H1 (cell line): ENCODE data around the gene CCL17. TPM values are rescaled to one million over a fixed set of nuclear protein-coding genes. Genes with fewer than 3 reads are reported as not detected.

Source experiments
- ATF3 ChIP-seq: IDR thresholded peaks from 2 replicates; pipeline ENCODE4 v1.6.1; 2011; ENCODE audit warnings: low read depth, mild to moderate bottlenecking, low read length; ENCODE audit not compliant: insufficient read depth
- BCL11A ChIP-seq, 2 experiments: IDR thresholded peaks; one replicate each; pipeline ENCODE4 v1.6.1; 2011; ENCODE audit warnings: low read depth in 2 of 2, low read length in 2 of 2, mild to moderate bottlenecking in 2 of 2
- CREB1 ChIP-seq: IDR thresholded peaks from 2 replicates; pipeline ENCODE4 v1.6.1; 2012; ENCODE audit warnings: inconsistent platforms
- E2F6 ChIP-seq: IDR thresholded peaks from 2 replicates; pipeline ENCODE4 v1.6.1; 2012; ENCODE audit warnings: inconsistent platforms
- PHF8 ChIP-seq: fragments of 200-600 bp; sonication (generic); conservative IDR thresholded peaks from 2 replicates; pipeline ENCODE4 v1.7.1; 2012; ENCODE audit warnings: low read depth, mild to moderate bottlenecking, inconsistent platforms, low read length, moderate library complexity
- POLR2AphosphoS5 ChIP-seq: IDR thresholded peaks from 2 replicates; pipeline ENCODE4 v1.6.1; 2011; ENCODE audit warnings: low read depth, low read length
- RBBP5 ChIP-seq: IDR thresholded peaks from 2 replicates; pipeline ENCODE4 v1.7.1; 2012; ENCODE audit warnings: low read depth, mild to moderate bottlenecking, inconsistent platforms, low read length, moderate library complexity, borderline replicate concordance
- SIN3A ChIP-seq, 2 experiments: IDR thresholded peaks in 1 of 2; conservative IDR thresholded peaks in 1 of 2; 2 replicates each; pipeline ENCODE4 v1.6.1; 2011 to 2012; ENCODE audit warnings: low read length in 2 of 2, improper control_type of control experiment in 1 of 2, low read depth in 1 of 2, mild to moderate bottlenecking in 1 of 2
- SIRT6 ChIP-seq: IDR thresholded peaks from one replicate; pipeline ENCODE4 v1.7.1; 2012; ENCODE audit warnings: low read length, inconsistent platforms
- SP1 ChIP-seq: IDR thresholded peaks from 2 replicates; pipeline ENCODE4 v1.6.1; 2011; ENCODE audit warnings: low read depth, low read length
- SP4 ChIP-seq: IDR thresholded peaks from 2 replicates; pipeline ENCODE4 v1.6.1; 2012; ENCODE audit warnings: low read length, inconsistent platforms
- polyA plus RNA-seq, 7 experiments: library from polyadenylated mRNA; depleted of rRNA in 3 of 7; stranded (reverse) in 5 of 7; unstranded in 2 of 7; fragments of >200 nt in 5 of 7; fragments of 200-250 nt in 2 of 7; gene quantifications; 1 replicate in 5 of 7; 2 replicates in 1 of 7; 4 replicates in 1 of 7; pipeline versions ENCODE4 v1.2.1 to v1.2.3, GENCODE V29; 2011 to 2013; ENCODE audit warnings: missing spikeins in 2 of 7, mixed read lengths in 2 of 7
- total RNA-seq: library from RNA; stranded (reverse); fragmentation: NEBNext Ultra II Directional; extraction: Animal tissue kit (Norgen Biotek cat#: 25700); gene quantifications from 2 replicates; pipeline ENCODE4 v1.2.1, GENCODE V29; 2021

The CCL17 gene
- total and polyA plus RNA-seq, 2 of the 8 experiments (the other 6 are each of a cell fraction or from before 2014, with no cell fraction given) = not detected

- peak; percentile 97 for TF ChIP-seq PHF8
- TF ChIP-seq CREB1 = peak; percentile 58
- TF ChIP-seq SIN3A (conservative IDR thresholded peaks at IDR 0.05 in 1 of 2, IDR thresholded peaks at IDR 0.05 in 1 of 2; ENCODE audit: low read depth in 1 of 2, low read length in 2 of 2) = peak; percentile 71 to 89; a peak in 3 of 4 replicates
- peak; percentile 99 for TF ChIP-seq POLR2AphosphoS5
- no peak for TF ChIP-seq SIRT6
- TF ChIP-seq E2F6 = no peak
- peak; percentile 91 for TF ChIP-seq RBBP5
- TF ChIP-seq ATF3 = no peak
- TF ChIP-seq SP1 = 0 out of 2 replicates have a peak, but pooled peaks have one; percentile 21
- no peak for TF ChIP-seq BCL11A (IDR thresholded peaks at IDR 0.05; ENCODE audit: low read depth in 2 of 2, low read length in 2 of 2)
- TF ChIP-seq SP4 = no peak
Observed at GRCh38 chr16:57462209-57462977, 57.8 kb downstream of the CCL17 start, which contains the start of gene POLR2C (continued).
